ENCODE measurements around the gene MDGA2.

MDGA2 gene

DNA sequence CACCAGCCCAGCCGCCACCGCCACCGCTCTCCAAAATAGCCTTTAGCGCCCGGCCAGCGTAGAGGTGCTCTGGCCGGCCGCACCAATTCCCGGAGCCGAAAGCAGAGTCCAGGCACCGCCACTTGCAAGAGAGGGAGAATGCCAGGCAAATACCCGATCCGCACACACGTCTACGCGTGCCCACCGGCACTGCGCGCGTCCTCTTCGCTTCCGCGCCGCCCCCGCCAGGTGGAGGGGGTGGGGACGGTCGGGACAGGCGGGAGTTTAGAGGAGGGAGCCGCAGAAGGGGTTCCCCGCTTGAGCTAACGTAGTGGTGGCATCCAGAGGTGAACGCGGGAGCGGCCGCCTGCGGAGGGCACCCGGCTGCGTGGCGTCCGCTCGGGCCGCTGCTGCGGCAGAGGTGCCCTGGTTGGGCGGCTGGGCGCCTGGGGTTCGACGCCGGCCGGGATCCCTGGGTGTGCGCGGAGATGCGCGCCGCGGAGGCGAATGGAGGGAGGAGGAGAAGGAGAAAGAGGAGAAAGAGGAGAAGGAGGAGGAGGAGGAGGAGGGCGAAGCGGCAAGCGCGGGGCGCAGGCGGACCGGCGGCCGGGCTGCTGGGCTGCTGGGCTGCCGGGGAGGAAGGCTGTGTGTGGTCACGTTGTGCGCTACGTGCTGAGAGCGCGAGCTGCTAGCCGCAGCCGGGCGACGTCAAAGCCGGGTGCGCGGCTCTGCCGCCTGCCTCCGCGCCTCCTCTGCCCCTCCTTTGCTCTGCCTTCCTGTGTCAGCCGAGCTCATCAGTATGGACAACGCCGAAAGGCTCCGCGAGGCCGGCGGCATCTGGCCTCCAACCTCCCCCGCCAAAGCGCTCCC is at the start of gene MDGA2:
TSS of gene MDGA2 (minus strand) at position 140 of the 849 bp plus-strand sequence.
- H3K4me3 ChIP-seq (ENCODE audit: low read depth, low read length) = peak within 1 kb of the TSS; percentile 73

DNA sequence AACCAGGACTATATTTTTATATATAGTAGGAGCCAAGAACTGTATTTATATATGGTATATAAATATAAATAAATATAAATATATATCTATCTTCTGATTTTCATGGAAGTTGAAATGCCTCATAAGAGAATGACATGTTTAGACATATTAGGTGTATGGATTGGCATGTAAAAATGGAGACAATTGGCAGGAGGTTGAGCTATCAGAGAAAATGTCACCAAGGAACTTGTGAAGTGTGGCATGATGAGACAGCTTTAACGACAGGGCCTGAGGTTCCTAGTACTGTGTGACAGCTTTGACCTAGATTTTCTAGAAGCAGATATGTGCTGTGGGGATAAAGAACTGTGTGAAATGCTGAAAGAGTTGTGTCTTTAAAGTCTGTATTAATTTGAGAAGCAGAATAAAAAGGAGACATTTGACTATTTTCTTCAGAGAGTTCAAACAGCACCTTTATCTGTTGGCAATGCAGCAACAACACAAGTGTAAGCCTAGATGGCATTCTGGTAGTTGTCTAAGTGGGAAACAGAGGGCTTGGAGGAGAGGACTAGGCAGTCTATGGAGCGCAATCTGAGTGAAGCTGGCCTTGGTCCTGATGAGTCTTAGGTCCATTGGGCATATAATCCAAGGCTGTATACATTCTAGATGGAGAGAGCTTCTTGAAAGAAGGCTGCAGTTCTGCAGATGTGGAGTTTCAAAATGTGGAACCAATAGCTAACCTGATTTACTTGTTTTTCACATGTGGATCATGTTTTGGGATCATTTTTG is 47.7 kb upstream of the MDGA2 start:
- no peak overlapping the region for H3K4me3 ChIP-seq (ENCODE audit: low read depth, low read length)

DNA sequence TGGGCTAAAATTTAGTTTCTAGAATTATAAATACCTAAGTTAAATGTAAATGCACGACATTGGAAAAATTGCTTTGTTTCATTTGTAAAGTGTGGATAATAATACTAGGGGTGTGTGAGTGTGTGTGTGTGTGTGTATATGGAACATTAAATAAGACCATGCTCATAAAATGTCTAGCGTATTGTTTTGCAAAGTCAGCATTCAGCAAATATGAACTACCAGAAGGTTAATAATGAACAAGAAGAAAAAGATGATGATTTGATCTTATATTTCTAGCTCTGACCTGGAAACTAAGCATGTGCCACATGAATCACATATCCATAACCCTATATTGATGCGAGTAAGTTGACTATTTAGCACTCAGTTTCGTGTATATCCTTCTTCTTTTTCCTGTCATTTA is 44.9 kb upstream of the MDGA2 start:
- no peak overlapping the region for H3K4me3 ChIP-seq (ENCODE audit: low read depth, low read length)

DNA sequence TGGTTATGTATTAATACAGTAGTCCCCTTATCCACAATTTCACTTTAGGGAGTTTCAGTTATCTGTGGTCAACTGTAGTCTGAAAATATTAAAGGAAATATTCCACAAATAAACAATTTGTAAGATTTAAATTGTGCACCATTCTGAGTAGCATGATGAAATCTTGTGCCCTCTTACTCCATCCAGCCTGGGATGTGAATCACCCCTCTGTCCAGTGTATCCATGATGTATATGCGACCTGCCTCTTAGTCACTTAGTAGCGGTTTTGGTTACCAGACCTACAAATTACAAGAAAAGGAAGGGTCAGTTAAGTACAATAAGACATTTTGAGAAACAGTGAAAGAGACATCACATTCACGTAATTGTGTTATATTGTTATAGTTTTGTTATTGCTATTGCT is 39.9 kb upstream of the MDGA2 start:
- no peak overlapping the region for H3K4me3 ChIP-seq (ENCODE audit: low read depth, low read length)

DNA sequence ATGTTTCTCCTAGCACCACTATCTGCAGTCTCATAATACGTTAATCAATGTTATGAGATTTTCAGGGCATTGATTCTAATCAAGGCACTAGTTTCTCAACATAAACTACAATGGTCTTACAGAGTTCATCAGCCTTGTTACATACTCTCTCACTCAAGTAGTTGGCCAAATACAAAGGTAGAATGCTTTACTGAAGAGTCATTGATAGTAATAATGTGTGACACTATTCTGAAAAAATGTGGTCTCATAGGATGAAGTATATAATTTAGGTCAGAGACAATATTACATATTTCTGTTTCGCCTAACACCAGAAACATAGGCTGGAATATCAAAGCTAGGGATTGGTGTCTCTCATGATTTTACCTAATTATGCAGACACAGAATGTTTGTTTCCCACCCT is 35.2 kb upstream of the MDGA2 start:
- no peak overlapping the region for H3K4me3 ChIP-seq (ENCODE audit: low read depth, low read length)

DNA sequence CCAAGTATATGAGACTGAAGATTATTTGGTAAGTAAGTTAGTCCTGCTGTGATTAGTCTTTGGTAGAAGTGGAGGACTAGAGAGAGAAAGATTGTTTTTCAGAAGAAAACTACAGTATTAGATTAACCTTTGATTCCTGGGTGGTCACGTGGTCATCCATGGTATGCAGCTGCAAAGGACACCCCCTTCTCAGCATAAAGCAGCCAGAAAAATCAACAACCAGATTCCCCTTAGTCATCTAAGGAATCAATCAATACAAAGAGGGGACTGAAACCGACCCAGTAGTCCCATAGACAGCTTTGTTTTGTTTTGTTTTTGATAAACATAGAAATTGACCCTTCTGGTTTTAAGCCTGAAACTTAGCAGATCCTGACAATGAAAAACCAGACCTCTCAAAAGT is 30.3 kb upstream of the MDGA2 start:
- no peak overlapping the region for H3K4me3 ChIP-seq (ENCODE audit: low read depth, low read length)

GRCh38 chr14:47691829-47692228 is 16.4 kb upstream of the MDGA2 start:
- no peak overlapping the region for H3K4me3 ChIP-seq (ENCODE audit: low read depth, low read length)

DNA sequence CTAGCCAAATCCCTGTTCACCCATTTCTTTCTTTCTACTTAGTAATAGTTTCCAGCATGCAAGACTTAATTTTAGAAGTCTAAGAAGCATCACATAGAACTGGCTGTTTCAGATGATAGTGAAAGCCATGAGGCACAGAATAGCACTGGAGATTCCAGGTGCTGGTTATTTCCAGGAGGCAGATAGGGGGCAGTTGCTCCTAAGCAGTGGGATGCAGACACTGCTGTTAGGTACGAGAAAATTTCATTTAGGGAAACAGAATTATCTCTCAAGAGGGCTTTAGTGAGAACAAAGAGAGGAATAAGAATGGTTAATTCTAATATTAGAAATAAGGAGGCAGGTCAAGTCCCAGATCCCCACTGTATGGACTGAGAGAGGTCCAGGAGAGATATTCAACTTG is 3.6 kb upstream of the MDGA2 start:
- H3K4me3 ChIP-seq (ENCODE audit: low read depth, low read length) = no peak overlapping the region

- no peak overlapping the region for H3K4me3 ChIP-seq (ENCODE audit: low read depth, low read length)
Measured at GRCh38 chr14:47678157-47678556, 2.8 kb upstream of the MDGA2 start.

GRCh38 chr14:47676315-47676617 is 861 bp upstream of the MDGA2 start:
- H3K4me3 ChIP-seq (ENCODE audit: low read depth, low read length) = peak overlapping the region; percentile 73

- peak overlapping the region; percentile 73 for H3K4me3 ChIP-seq (ENCODE audit: low read depth, low read length)
Measured at GRCh38 chr14:47674543-47675465, 601 bp downstream of the MDGA2 start.

DNA sequence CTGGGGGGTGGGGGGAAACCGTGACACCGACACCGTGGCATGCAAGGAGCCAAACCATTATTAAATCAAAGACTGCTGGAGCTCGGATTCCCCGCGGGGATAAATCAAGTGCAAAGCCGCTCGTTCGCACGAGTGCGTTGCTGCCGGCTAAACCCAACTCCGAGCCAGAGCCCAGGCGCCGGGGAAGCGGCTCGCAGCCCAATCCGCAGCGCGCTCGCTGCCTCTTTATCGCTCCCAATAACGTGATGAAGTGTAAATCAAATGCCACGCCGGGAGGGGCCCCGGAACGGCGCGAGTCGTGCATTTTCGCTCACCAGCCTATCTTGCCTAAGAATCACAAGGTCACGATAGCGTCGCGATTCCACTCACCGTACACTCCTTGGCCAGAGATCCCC is 1.3 kb downstream of the MDGA2 start:
- peak overlapping the region; percentile 73 for H3K4me3 ChIP-seq (ENCODE audit: low read depth, low read length)

DNA sequence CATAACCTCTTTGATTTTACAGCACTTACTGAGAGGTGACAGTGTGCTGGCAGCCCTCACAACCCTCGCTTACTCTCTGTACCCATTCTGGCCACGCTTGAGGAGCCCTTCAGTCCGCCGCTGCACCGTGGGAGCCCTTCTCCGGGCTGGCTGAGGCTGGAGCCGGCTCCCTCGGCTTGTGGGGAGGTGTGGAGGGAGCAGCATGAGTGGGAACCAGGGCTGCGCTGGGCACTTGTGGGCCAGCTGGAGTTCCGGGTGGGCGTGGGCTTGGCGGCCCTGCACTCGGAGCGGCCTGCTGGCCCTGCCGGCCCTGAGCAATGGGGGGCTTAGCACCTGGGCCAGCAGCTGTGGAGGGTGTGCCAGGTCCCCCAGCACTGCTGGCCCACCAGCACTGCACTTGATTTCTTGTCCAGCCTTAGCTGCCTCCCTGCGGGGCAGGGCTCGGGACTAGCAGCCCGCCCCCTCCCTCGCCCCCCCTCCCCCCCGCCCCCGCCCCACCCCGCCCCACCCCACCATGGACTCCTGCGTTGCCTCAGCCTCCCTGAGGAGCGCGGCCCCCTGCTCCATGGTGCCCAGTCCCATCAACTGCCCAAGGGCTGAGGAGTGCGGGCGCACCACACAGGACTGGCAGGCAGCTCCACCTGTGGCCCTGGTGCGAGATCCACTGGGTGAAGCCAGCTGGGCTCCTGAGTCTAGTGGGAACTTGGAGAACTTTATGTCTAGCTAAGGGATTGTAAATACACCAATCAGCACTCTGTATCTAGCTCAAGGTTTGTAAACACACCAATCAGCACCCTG is 9.9 kb downstream of the MDGA2 start:
- H3K4me3 ChIP-seq (ENCODE audit: low read depth, low read length) = no peak overlapping the region

DNA sequence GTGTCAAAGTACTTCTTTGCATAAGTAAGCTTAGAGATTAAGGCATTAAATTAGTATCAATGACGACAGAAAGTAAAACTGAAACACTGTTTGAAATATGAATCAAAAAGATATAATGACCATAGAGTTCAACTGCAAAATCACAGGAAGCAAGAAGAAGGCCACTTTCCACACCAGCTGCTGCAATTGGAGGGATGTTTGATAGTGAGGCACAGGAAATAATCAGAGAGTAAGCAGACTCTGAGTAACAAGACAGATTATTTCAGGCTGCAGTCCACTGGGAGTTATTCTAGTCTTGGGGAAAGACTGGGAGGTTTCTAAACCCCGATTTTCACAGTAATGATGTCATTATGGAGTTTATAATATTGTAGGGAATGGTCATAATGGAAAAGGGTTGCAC is 12.9 kb downstream of the MDGA2 start:
- H3K4me3 ChIP-seq (ENCODE audit: low read depth, low read length) = no peak overlapping the region

DNA sequence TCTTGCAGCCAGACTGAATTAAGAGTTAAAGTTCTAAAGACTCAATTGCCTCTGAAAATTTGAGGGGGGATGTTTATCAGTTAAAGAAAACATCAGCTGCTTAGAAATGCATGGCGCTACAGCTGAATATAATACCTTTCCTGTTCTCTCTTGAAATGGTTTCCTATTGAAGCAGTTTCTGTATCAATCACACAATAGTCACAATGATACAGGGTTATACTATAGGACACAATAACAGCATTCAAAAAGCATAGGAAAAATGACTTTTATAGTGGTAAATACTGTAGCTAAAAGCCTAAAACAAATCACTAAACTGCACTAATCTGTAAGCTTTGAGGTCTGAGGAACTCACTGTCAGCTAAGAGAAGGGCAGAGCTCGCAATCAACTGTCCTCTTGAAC is 15.2 kb downstream of the MDGA2 start:
- no peak overlapping the region for H3K4me3 ChIP-seq (ENCODE audit: low read depth, low read length)

GRCh38 chr14:47658041-47658440 is 17.4 kb downstream of the MDGA2 start:
- no peak overlapping the region for H3K4me3 ChIP-seq (ENCODE audit: low read depth, low read length)

DNA sequence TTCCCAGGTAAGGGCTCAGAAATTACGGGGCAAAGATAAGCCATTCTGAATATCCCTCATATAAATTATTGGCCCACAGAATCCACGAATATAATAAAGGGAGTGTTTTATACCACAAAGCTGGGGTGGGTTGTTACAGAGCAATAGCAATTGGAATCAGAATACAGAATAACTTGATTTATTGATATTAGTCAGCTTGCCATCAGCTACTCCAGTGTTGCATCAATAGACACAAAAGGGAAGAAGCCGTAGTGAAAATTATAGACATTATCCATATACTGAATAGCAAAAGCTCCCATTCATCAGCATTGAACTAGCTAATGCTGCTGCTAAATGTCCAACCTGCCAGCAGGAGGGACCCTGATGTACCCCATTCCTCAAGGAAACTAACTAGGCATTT is 18.3 kb downstream of the MDGA2 start:
- no peak overlapping the region for H3K4me3 ChIP-seq (ENCODE audit: low read depth, low read length)

DNA sequence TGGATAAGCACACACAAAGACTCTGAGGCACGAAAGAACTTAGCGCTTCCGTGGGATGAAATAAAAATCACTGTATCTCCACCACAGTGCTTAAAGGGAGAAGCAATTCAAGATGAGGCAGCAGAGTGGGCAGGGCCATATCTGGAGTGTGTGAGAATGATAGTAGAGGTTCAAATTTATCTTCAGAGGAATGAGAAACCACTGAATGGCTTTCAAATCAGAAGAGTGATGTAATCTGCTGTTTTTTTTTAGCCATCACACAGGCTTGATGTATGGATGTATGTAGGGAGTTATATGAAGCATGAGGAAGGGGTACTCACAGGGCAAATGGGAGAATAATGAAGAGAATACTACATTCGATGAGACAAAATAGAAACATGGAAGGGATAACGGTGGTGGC is 24.1 kb downstream of the MDGA2 start:
- H3K4me3 ChIP-seq (ENCODE audit: low read depth, low read length) = no peak overlapping the region

GRCh38 chr14:47637753-47638152 is 37.7 kb downstream of the MDGA2 start:
- H3K4me3 ChIP-seq (ENCODE audit: low read depth, low read length) = no peak overlapping the region

GRCh38 chr14:47626151-47627035 is 49.0 kb downstream of the MDGA2 start:
- H3K4me3 ChIP-seq (ENCODE audit: low read depth, low read length) = no peak overlapping the region
